CD4-positive, alpha-beta T cell (primary cell): ENCODE measurements around the gene ZNF101. TPM values are rescaled to one million over a fixed set of nuclear protein-coding genes. Genes with fewer than 3 reads are reported as not detected.
"Not testable (repeated sequence)": the region's sequence is repeated elsewhere in the genome, so short reads cannot be mapped to it uniquely, and the experiment has no call there.

Source experiments
- ATAC-seq: fragments of 200-7000 bp; cut with Tn5 transposase; one replicate; pipeline ENCODE4 v1.10.0; 2022; ENCODE audit warnings: mild to moderate bottlenecking; ENCODE audit not compliant: poor library complexity
- CTCF ChIA-PET: fragments of 350-600 bp; sonication (Branson Sonifier 250); formaldehyde crosslinking; loops from one replicate; lab custom pipeline; 2021; ENCODE audit warnings: antibody characterized with exemption, inconsistent platforms; lab: Charles Lee
- POLR2A ChIA-PET: fragments of 350-600 bp; sonication (Branson Sonifier 250); formaldehyde crosslinking; loops from one replicate; lab custom pipeline; 2021; ENCODE audit warnings: antibody characterized with exemption, inconsistent platforms; lab: Charles Lee
- DNase-seq, 14 experiments: peaks; one replicate each; pipeline ENCODE4 v3.0.0-alpha.2; 2013 to 2020; ENCODE audit warnings: mixed read lengths in 2 of 14
- H3K27ac ChIP-seq, 2 donors: one replicate each; pipeline versions ENCODE4 v1.5.1 to v1.7.0; 2013; ENCODE audit warnings: low read length in 2 of 2, low read depth in 1 of 2, mild to moderate bottlenecking in 1 of 2
- H3K27me3 ChIP-seq, 2 experiments: 1 replicate in 1 of 2; 2 replicates in 1 of 2; pipeline versions ENCODE4 v1.6.1 to v1.7.0; 2013; ENCODE audit warnings: low read length in 2 of 2, control low read depth in 1 of 2, mild to moderate bottlenecking in 1 of 2, moderate library complexity in 1 of 2; ENCODE audit not compliant: insufficient read depth in 2 of 2, control insufficient read depth in 1 of 2
- H3K36me3 ChIP-seq: one replicate; pipeline ENCODE4 v1.6.1; 2013; ENCODE audit warnings: low read length, control low read depth; ENCODE audit not compliant: insufficient read depth
- H3K4me1 ChIP-seq: one replicate; pipeline ENCODE4 v1.6.1; 2013; ENCODE audit warnings: low read length, control low read depth; ENCODE audit not compliant: insufficient read depth
- H3K4me3 ChIP-seq: one replicate; pipeline ENCODE4 v1.5.1; 2013; ENCODE audit warnings: mild to moderate bottlenecking, low read length, moderate library complexity
- H3K9me3 ChIP-seq, 2 experiments: 1 replicate in 1 of 2; 2 replicates in 1 of 2; pipeline versions ENCODE4 v1.6.1 to v1.7.0; 2013; ENCODE audit warnings: low read length in 2 of 2, mild to moderate bottlenecking in 2 of 2, control low read depth in 1 of 2, moderate library complexity in 1 of 2; ENCODE audit not compliant: control insufficient read depth in 1 of 2, insufficient read depth in 1 of 2
- H3K27ac Mint-ChIP-seq: one replicate; pipeline ENCODE4 v1.8.0; 2020; ENCODE audit warnings: mixed read lengths
- H3K27me3 Mint-ChIP-seq: one replicate; pipeline ENCODE4 v1.8.0; 2021; ENCODE audit warnings: mixed read lengths
- H3K36me3 Mint-ChIP-seq: one replicate; pipeline ENCODE4 v1.8.0; 2021; ENCODE audit warnings: low read depth, mixed read lengths
- H3K4me1 Mint-ChIP-seq: one replicate; pipeline ENCODE4 v1.8.0; 2021; ENCODE audit warnings: low read depth, mixed read lengths
- H3K4me3 Mint-ChIP-seq: one replicate; pipeline ENCODE4 v1.8.0; 2020; ENCODE audit warnings: mild to moderate bottlenecking, mixed read lengths
- H3K9me3 Mint-ChIP-seq: one replicate; pipeline ENCODE4 v1.8.0; 2020; ENCODE audit warnings: mixed read lengths
- CTCF ChIP-seq: fragments of 200-600 bp; IDR thresholded peaks from one replicate; pipeline ENCODE4 v1.8.0; 2022; ENCODE audit warnings: antibody characterized with exemption, mild to moderate bottlenecking
- intact Hi-C, 2 experiments: fragments of 100-400 bp; cut with DNase I in 1 of 2; cut with micrococcal nuclease in 1 of 2; formaldehyde crosslinking; loops; one replicate each; pipeline versions ENCODE4 v1.15.1 to v1.9.0; 2023 to 2025; cut with DNase I, micrococcal nuclease
- total RNA-seq, 174 experiments: library from RNA in 2 of 174; stranded (reverse) in 2 of 174; gene quantifications; one replicate each; pipeline ENCODE4 v1.2.3 and lab custom pipeline; 2021 to 2026

ZNF101 gene
- total RNA-seq, 2 experiments from 2014 or later: 58.8 to 60.6 TPM

GRCh38 chr19:19697589-19697988 is 28.9 kb downstream of the ZNF101 start:
- POLR2A ChIA-PET: no interaction called here

GRCh38 chr19:19700493-19700892 is 31.9 kb downstream of the ZNF101 start:
- DNase-seq, ATAC-seq, H3K4me3 ChIP-seq, H3K4me1 Mint-ChIP-seq, H3K27me3 ChIP-seq, H3K27ac ChIP-seq, intact Hi-C loops, H3K27me3 Mint-ChIP-seq, H3K4me3 Mint-ChIP-seq, CTCF ChIA-PET, H3K36me3 ChIP-seq, H3K27ac Mint-ChIP-seq, H3K4me1 ChIP-seq: not testable (repeated sequence)
- peaks cover 11% of the 10 kb centered on the region for H3K9me3 Mint-ChIP-seq
- H3K9me3 ChIP-seq: peaks cover 51 to 60% of the 10 kb centered on the region in 2 experiments
- peaks cover 46% of the 10 kb centered on the region for H3K36me3 Mint-ChIP-seq
- POLR2A ChIA-PET: interaction anchor here (1.2 kb wide), 1 partner anchor 32 kb away, joined by 5 read pairs; no protein-coding TSS in a partner anchor

More at GRCh38 chr19:19697589-19697988, 28.9 kb downstream of the ZNF101 start:
- Histone ChIP-seq H3K27ac (no peak overlapping the region), H3K4me3 (no peak overlapping the region), H3K36me3 (no peaks in the 10 kb centered on the region), H3K27me3 (no peaks in the 10 kb centered on the region), H3K4me1 (no peaks in the 10 kb centered on the region), H3K9me3 (peaks cover 25 to 43% of the 10 kb centered on the region in 2 experiments)
- Mint-ChIP-seq H3K27ac (no peak overlapping the region), H3K9me3 (peaks cover 6% of the 10 kb centered on the region), H3K4me1 (no peaks in the 10 kb centered on the region), H3K4me3 (no peak overlapping the region), H3K36me3 (peaks cover 29% of the 10 kb centered on the region), H3K27me3 (no peaks in the 10 kb centered on the region)
- ATAC-seq (no peak), DNase-seq (no peak)
- intact Hi-C loops: no loop called here
- CTCF ChIA-PET: no interaction called here
- TF ChIP-seq CTCF: no peak

- no peak for TF ChIP-seq CTCF
- Histone ChIP-seq H3K27me3 (no peaks in the 10 kb centered on the region), H3K9me3 (peaks cover 74 to 92% of the 10 kb centered on the region in 2 experiments), H3K4me3 (no peak overlapping the region), H3K4me1 (no peaks in the 10 kb centered on the region), H3K27ac (no peak overlapping the region), H3K36me3 (no peaks in the 10 kb centered on the region)
- Mint-ChIP-seq H3K4me1 (no peaks in the 10 kb centered on the region), H3K27me3 (no peaks in the 10 kb centered on the region), H3K27ac (no peak overlapping the region), H3K36me3 (peaks cover 82% of the 10 kb centered on the region), H3K9me3 (peaks cover 17% of the 10 kb centered on the region), H3K4me3 (no peak overlapping the region)
- ATAC-seq: no peak
- intact Hi-C loops: no loop called here
- ChIA-PET CTCF (interaction anchor here (1.0 kb wide), 1 partner anchor 14 kb away, joined by 3 read pairs; no protein-coding TSS in a partner anchor), POLR2A (interaction anchor here (0.9 kb wide), 1 partner anchor 37 kb away, joined by 4 read pairs; no protein-coding TSS in a partner anchor)
- DNase-seq: no peak
These were observed 36.2 kb downstream of the ZNF101 start for GRCh38 chr19:19704836-19705235.

GRCh38 chr19:19710506-19710905 is 41.9 kb downstream of the ZNF101 start:
- H3K4me3 Mint-ChIP-seq: no peak overlapping the region

More at GRCh38 chr19:19710506-19710905, 41.9 kb downstream of the ZNF101 start:
- H3K27ac ChIP-seq: no peak overlapping the region
- TF ChIP-seq CTCF: no peak
- Mint-ChIP-seq H3K36me3 (peaks cover 95% of the 10 kb centered on the region), H3K4me1 (no peaks in the 10 kb centered on the region), H3K27me3 (no peaks in the 10 kb centered on the region), H3K27ac (no peak overlapping the region), H3K9me3 (peaks cover 14% of the 10 kb centered on the region)
- intact Hi-C loops: loop anchor here in 1 of 2 experiments (5.0 to 10.0 kb wide), 3 partner anchors 33 to 844 kb away; no protein-coding TSS in a partner anchor
- no peaks in the 10 kb centered on the region for H3K27me3 ChIP-seq
- no peak overlapping the region for H3K4me3 ChIP-seq
- no peak for DNase-seq
- H3K36me3 ChIP-seq: peaks cover 39% of the 10 kb centered on the region
- ChIA-PET POLR2A (interaction anchor here (1.1 kb wide), 1 partner anchor 22 kb away, joined by 3 read pairs; the partner anchor contains the start of gene ZNF14), CTCF (no interaction called here)
- no peak for ATAC-seq
- H3K9me3 ChIP-seq: peaks cover 65 to 99% of the 10 kb centered on the region in 2 experiments
- H3K4me1 ChIP-seq: no peaks in the 10 kb centered on the region
